ENCODE data around the gene NPM1. TPM values are rescaled to one million over a fixed set of nuclear protein-coding genes. Genes with fewer than 3 reads are reported as not detected.

Gene NPM1
- total RNA-seq, 1 experiment from 2014 or later, result 2,693 TPM

- TF ChIP-seq REST (IDR thresholded peaks at IDR 0.05; ENCODE audit: low read depth), result peak; percentile 65; the same call in 1 of the 2 replicates
- TF ChIP-seq RAD21 (IDR thresholded peaks at IDR 0.05; ENCODE audit: low read depth), result peak; percentile 91
- TF ChIP-seq EGR1 (IDR thresholded peaks at IDR 0.05; ENCODE audit: low read depth), result no peak
These were observed 30.8 kb downstream of the NPM1 start (continued) for GRCh38 chr5:171418316-171418981.

- BruUV-seq (replicated peaks), result no TSS peak
- ChIA-PET POLR2A (interaction anchor here (1.9 kb wide), 1 partner anchor 31 kb away, joined by 12 read pairs; the partner anchor contains the start of gene NPM1), CTCF (interaction anchor here (0.8 to 3.3 kb wide), 17 partner anchors 25 to 640 kb away, joined by 3 to 32 read pairs (median 4); no protein-coding TSS in a partner anchor), RAD21 (ENCODE audit: low non-redundant PET in 1 of 2, low total read pairs in 2 of 2, uncharacterized antibody in 2 of 2, unreplicated experiment in 2 of 2) (interaction anchor here in 1 of 2 experiments (2.0 kb wide), 1 partner anchor 187 kb away, joined by 8 read pairs; no protein-coding TSS in a partner anchor)
- peak; percentile 76 for ATAC-seq
- Histone ChIP-seq H3K9ac (ENCODE audit: low read length) (peak within 1 kb of the TSS; percentile 44), H3K4me3 (replicated peaks in 1 of 2; ENCODE audit: low read depth in 1 of 2, low read length in 2 of 2) (peak within 1 kb of the TSS; percentile 42 to 58), H3K4me1 (ENCODE audit: control insufficient read depth in 1 of 2, insufficient read depth in 2 of 2, low read length in 2 of 2) (peaks cover 0 to 42% of the 10 kb centered on the region in 2 experiments; a peak in 3 of 4 replicates), H2AFZ (ENCODE audit: low read depth, low read length, poor library complexity, severe bottlenecking) (no peak within 1 kb of the TSS), H3K4me2 (ENCODE audit: low read length) (peak within 1 kb of the TSS; percentile 92), H4K20me1 (ENCODE audit: insufficient read depth) (peaks cover 17% of the 10 kb centered on the region; the same call in 1 of the 2 replicates), H3K27me3 (ENCODE audit: insufficient read depth, low read length) (no peaks in the 10 kb centered on the region), H3K9me2 (ENCODE audit: insufficient read depth) (no peaks in the 10 kb centered on the region), H3K79me2 (ENCODE audit: insufficient read depth, low read length) (peaks cover 11% of the 10 kb centered on the region), H3K36me3 (ENCODE audit: control insufficient read depth in 1 of 2, insufficient read depth in 2 of 2, low read length in 2 of 2) (no peaks in the 10 kb centered on the region), H3K27ac (ENCODE audit: low read depth, low read length) (peak within 1 kb of the TSS; percentile 50), H3K9me3 (ENCODE audit: control insufficient read depth in 1 of 2, insufficient read depth in 1 of 2, low read depth in 1 of 2, low read length in 2 of 2) (no peaks in the 10 kb centered on the region)
- intact Hi-C loops (cut with micrococcal nuclease), result loop anchor here (1.0 to 2.0 kb wide), 4 partner anchors 187 to 488 kb away; no protein-coding TSS in a partner anchor
- TF ChIP-seq POLR2A (IDR thresholded peaks at IDR 0.05; ENCODE audit: borderline replicate concordance, extremely low read depth, insufficient read depth, insufficient read length) (no peak), TCF7L2 (IDR thresholded peaks at IDR 0.05; ENCODE audit: borderline replicate concordance, extremely low read depth, insufficient read depth, insufficient read length) (peak; percentile 99), POLR2AphosphoS5 (IDR thresholded peaks at IDR 0.05; ENCODE audit: low read depth, low read length) (0 out of 2 replicates have a peak, but pooled peaks have one; percentile 5)
- TF ChIP-seq, protein P1, sequence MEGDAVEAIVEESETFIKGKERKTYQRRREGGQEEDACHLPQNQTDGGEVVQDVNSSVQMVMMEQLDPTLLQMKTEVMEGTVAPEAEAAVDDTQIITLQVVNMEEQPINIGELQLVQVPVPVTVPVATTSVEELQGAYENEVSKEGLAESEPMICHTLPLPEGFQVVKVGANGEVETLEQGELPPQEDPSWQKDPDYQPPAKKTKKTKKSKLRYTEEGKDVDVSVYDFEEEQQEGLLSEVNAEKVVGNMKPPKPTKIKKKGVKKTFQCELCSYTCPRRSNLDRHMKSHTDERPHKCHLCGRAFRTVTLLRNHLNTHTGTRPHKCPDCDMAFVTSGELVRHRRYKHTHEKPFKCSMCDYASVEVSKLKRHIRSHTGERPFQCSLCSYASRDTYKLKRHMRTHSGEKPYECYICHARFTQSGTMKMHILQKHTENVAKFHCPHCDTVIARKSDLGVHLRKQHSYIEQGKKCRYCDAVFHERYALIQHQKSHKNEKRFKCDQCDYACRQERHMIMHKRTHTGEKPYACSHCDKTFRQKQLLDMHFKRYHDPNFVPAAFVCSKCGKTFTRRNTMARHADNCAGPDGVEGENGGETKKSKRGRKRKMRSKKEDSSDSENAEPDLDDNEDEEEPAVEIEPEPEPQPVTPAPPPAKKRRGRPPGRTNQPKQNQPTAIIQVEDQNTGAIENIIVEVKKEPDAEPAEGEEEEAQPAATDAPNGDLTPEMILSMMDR (IDR thresholded peaks at IDR 0.05 in 2 of 3, conservative IDR thresholded peaks at IDR 0.05 in 1 of 3; ENCODE audit: borderline replicate concordance in 1 of 3, insufficient read depth in 1 of 3, low read depth in 2 of 3, low read length in 2 of 3), result peak in 1 of 3 experiments; percentile 26; a peak in 2 of 6 replicates
- peak; percentile 56 for DNase-seq (ENCODE audit: low read depth, low spot score)
These were observed 31.5 kb downstream of the NPM1 start, which contains the start of gene FGF18 for GRCh38 chr5:171418982-171419687. Gene FGF18 (plus strand): TSS chr5:171419647. CDS start chr5:171420200, 553 bp downstream.
